Tibial artery (tissue), 4 donors: ENCODE results near the gene PRKAR1B.
"Not testable (repeated sequence)": the region's sequence is repeated elsewhere in the genome, so short reads cannot be mapped to it uniquely, and the experiment has no call there.

Source experiments
- DNase-seq, 2 donors: peaks; one replicate each; pipeline ENCODE4 v3.0.0-alpha.2; 2019
- H3K27ac ChIP-seq, 2 donors: fragments of 200-600 bp; sonication (generic) in 1 of 2; 1 replicate in 1 of 2; 2 replicates in 1 of 2; pipeline ENCODE4 v1.5.1; 2018 to 2019; ENCODE audit warnings: mild to moderate bottlenecking in 1 of 2
- H3K27me3 ChIP-seq, 2 donors: fragments of 200-600 bp; sonication (generic) in 1 of 2; one replicate each; pipeline versions ENCODE4 v1.5.1 to v1.6.0; 2016 to 2019
- H3K36me3 ChIP-seq, 3 donors: fragments of 200-600 bp; sonication (generic) in 2 of 3; one replicate each; pipeline ENCODE4 v1.5.1; 2016 to 2019; ENCODE audit warnings: mild to moderate bottlenecking in 2 of 3
- H3K4me1 ChIP-seq, 4 donors: fragments of 200-600 bp; sonication (generic) in 2 of 4; 1 replicate in 3 of 4; 2 replicates in 1 of 4; pipeline ENCODE4 v1.5.1; 2016 to 2019
- H3K4me3 ChIP-seq, 2 donors: fragments of 200-600 bp; sonication (generic) in 1 of 2; 1 replicate in 1 of 2; 2 replicates in 1 of 2; pipeline ENCODE4 v1.5.1; 2018 to 2019; ENCODE audit warnings: mild to moderate bottlenecking in 2 of 2
- H3K9me3 ChIP-seq, 3 donors: fragments of 200-600 bp; sonication (generic) in 1 of 3; one replicate each; pipeline ENCODE4 v1.5.1; 2016 to 2019
- CTCF ChIP-seq, 2 experiments: fragments of 200-600 bp in 1 of 2; fragments of 450-650 bp in 1 of 2; IDR thresholded peaks; one replicate each; pipeline ENCODE4 v1.5.1; 2017 to 2019; ENCODE audit warnings: antibody characterized with exemption in 2 of 2, mild to moderate bottlenecking in 1 of 2, moderate library complexity in 1 of 2
- intact Hi-C: fragments of 100-400 bp; cut with DNase I; formaldehyde crosslinking; loops from one replicate; pipeline ENCODE4 v1.15.0; 2023; ENCODE audit warnings: low total_unique reads

The PRKAR1B gene

GRCh38 chr7:653829-654764 is 73.0 kb downstream of the PRKAR1B start:
- Histone ChIP-seq H3K4me3 (no peak overlapping the region), H3K4me1 (peaks cover 0 to 12% (median 7%) of the 10 kb centered on the region in 4 donors), H3K36me3 (no peaks in the 10 kb centered on the region), H3K9me3 (no peaks in the 10 kb centered on the region), H3K27me3 (no peaks in the 10 kb centered on the region), H3K27ac (no peak overlapping the region)
- DNase-seq, result no peak
- intact Hi-C loops, result no loop called here
- no peak for TF ChIP-seq CTCF (IDR thresholded peaks at IDR 0.05)

GRCh38 chr7:652881-653280 is 74.2 kb downstream of the PRKAR1B start:
- intact Hi-C loops, result no loop called here
- Histone ChIP-seq H3K27ac (no peak overlapping the region), H3K4me1 (peaks cover 0 to 7% (median 5%) of the 10 kb centered on the region in 4 donors), H3K9me3 (no peaks in the 10 kb centered on the region), H3K27me3 (no peaks in the 10 kb centered on the region), H3K4me3 (no peak overlapping the region), H3K36me3 (no peaks in the 10 kb centered on the region)
- no peak for TF ChIP-seq CTCF (IDR thresholded peaks at IDR 0.05)
- no peak for DNase-seq

GRCh38 chr7:652167-652566 is 74.9 kb downstream of the PRKAR1B start:
- H3K27ac ChIP-seq, DNase-seq, H3K4me1 ChIP-seq, intact Hi-C loops, H3K36me3 ChIP-seq, H3K9me3 ChIP-seq, H3K4me3 ChIP-seq, H3K27me3 ChIP-seq: not testable (repeated sequence)

- H3K36me3 ChIP-seq, result no peaks in the 10 kb centered on the region
- no peaks in the 10 kb centered on the region for H3K9me3 ChIP-seq
- intact Hi-C loops, result no loop called here
- H3K4me1 ChIP-seq, result peaks cover 0 to 5% (median 0%) of the 10 kb centered on the region in 4 donors
- H3K4me3 ChIP-seq, result no peak overlapping the region
- TF ChIP-seq CTCF (IDR thresholded peaks at IDR 0.05), result no peak
- no peaks in the 10 kb centered on the region for H3K27me3 ChIP-seq
- H3K27ac ChIP-seq, result peak overlapping the region in 1 of 2 donors; percentile 6
- no peak for DNase-seq
Measured at GRCh38 chr7:651032-651728, 75.9 kb downstream of the PRKAR1B start.

- intact Hi-C loops, result no loop called here
- Histone ChIP-seq H3K9me3 (no peaks in the 10 kb centered on the region), H3K27ac (peak overlapping the region in 1 of 2 donors; percentile 6), H3K4me3 (no peak overlapping the region), H3K27me3 (no peaks in the 10 kb centered on the region), H3K36me3 (no peaks in the 10 kb centered on the region), H3K4me1 (peaks cover 0 to 5% (median 0%) of the 10 kb centered on the region in 4 donors)
- DNase-seq, result no peak
- no peak for TF ChIP-seq CTCF (IDR thresholded peaks at IDR 0.05)
Measured at GRCh38 chr7:650339-651031, 76.6 kb downstream of the PRKAR1B start.
